Peyer's patch (tissue), 4 donors: ENCODE data around the gene ASPHD1.

Experiments
- CTCF ChIP-seq, 6 experiments: fragments of 450-650 bp in 4 of 6; fragments of 200-600 bp in 2 of 6; sonication (generic) in 1 of 6; IDR thresholded peaks; one replicate each; pipeline ENCODE4 v1.5.1; 2017 to 2019; ENCODE audit warnings: antibody characterized with exemption in 6 of 6, mild to moderate bottlenecking in 3 of 6, moderate library complexity in 1 of 6
- POLR2A ChIP-seq, 2 donors: fragments of 450-650 bp; IDR thresholded peaks; one replicate each; pipeline ENCODE4 v1.5.1; 2017; ENCODE audit warnings: antibody characterized with exemption in 2 of 2, mild to moderate bottlenecking in 2 of 2, moderate library complexity in 2 of 2

- no peak for TF ChIP-seq CTCF (IDR thresholded peaks at IDR 0.05)
- no peak for TF ChIP-seq POLR2A (IDR thresholded peaks at IDR 0.05)
Measured at GRCh38 chr16:29898135-29898803, 2.0 kb upstream of the ASPHD1 start.
